Measurements from ENCODE around the gene ADGRL3.

The ADGRL3 gene

GRCh38 chr4:61866378-61867030, 666.4 kb downstream of the ADGRL3 start:
- in situ Hi-C loops (cut with HindIII; ENCODE audit: low sequenced_read_pairs): no loop called here
- no peak for TF ChIP-seq CTCF (IDR thresholded peaks at IDR 0.05; ENCODE audit: low read depth, low read length, missing control alignments)
- DNase-seq (ENCODE audit: low read depth): no peak
- no peak overlapping the region for H3K4me3 ChIP-seq (ENCODE audit: low read depth, low read length)

GRCh38 chr4:61872983-61873382, 672.9 kb downstream of the ADGRL3 start:
- in situ Hi-C loops (cut with HindIII; ENCODE audit: low sequenced_read_pairs): no loop called here
- TF ChIP-seq CTCF (IDR thresholded peaks at IDR 0.05; ENCODE audit: low read depth, low read length, missing control alignments): no peak

GRCh38 chr4:61877266-61877665, 677.1 kb downstream of the ADGRL3 start:
- no peak for TF ChIP-seq CTCF (IDR thresholded peaks at IDR 0.05; ENCODE audit: low read depth, low read length, missing control alignments)
- no peak overlapping the region for H3K4me3 ChIP-seq (ENCODE audit: low read depth, low read length)

More at GRCh38 chr4:61872983-61873382, 672.9 kb downstream of the ADGRL3 start:
- no peak overlapping the region for H3K4me3 ChIP-seq (ENCODE audit: low read depth, low read length)
- DNase-seq (ENCODE audit: low read depth): no peak

GRCh38 chr4:61877893-61878292, 677.8 kb downstream of the ADGRL3 start:
- no peak for TF ChIP-seq CTCF (IDR thresholded peaks at IDR 0.05; ENCODE audit: low read depth, low read length, missing control alignments)
- no peak for DNase-seq (ENCODE audit: low read depth)
- no peak overlapping the region for H3K4me3 ChIP-seq (ENCODE audit: low read depth, low read length)
- in situ Hi-C loops (cut with HindIII; ENCODE audit: low sequenced_read_pairs): no loop called here

More at GRCh38 chr4:61877266-61877665, 677.1 kb downstream of the ADGRL3 start:
- no peak for DNase-seq (ENCODE audit: low read depth)
- in situ Hi-C loops (cut with HindIII; ENCODE audit: low sequenced_read_pairs): no loop called here

- TF ChIP-seq CTCF (IDR thresholded peaks at IDR 0.05; ENCODE audit: low read depth, low read length, missing control alignments): no peak
- H3K4me3 ChIP-seq (ENCODE audit: low read depth, low read length): no peak overlapping the region
- DNase-seq (ENCODE audit: low read depth): no peak
- in situ Hi-C loops (cut with HindIII; ENCODE audit: low sequenced_read_pairs): no loop called here
These were observed 682.3 kb downstream of the ADGRL3 start for GRCh38 chr4:61882381-61882780.

- no peak for DNase-seq (ENCODE audit: low read depth)
- in situ Hi-C loops (cut with HindIII; ENCODE audit: low sequenced_read_pairs): no loop called here
- no peak overlapping the region for H3K4me3 ChIP-seq (ENCODE audit: low read depth, low read length)
- no peak for TF ChIP-seq CTCF (IDR thresholded peaks at IDR 0.05; ENCODE audit: low read depth, low read length, missing control alignments)
These were observed 686.0 kb downstream of the ADGRL3 start for GRCh38 chr4:61886131-61886530.
